Erythroblast (primary cell): ENCODE measurements around the gene PDE9A.

Experiments
- GATA1 ChIP-seq: IDR thresholded peaks from 2 replicates; pipeline ENCODE4 v1.6.1; 2011; ENCODE audit warnings: low read depth, mild to moderate bottlenecking, control low read depth, low read length, moderate library complexity
- POLR2A ChIP-seq: IDR thresholded peaks from 2 replicates; pipeline ENCODE4 v1.6.1; 2011; ENCODE audit warnings: mild to moderate bottlenecking, low read length

DNA sequence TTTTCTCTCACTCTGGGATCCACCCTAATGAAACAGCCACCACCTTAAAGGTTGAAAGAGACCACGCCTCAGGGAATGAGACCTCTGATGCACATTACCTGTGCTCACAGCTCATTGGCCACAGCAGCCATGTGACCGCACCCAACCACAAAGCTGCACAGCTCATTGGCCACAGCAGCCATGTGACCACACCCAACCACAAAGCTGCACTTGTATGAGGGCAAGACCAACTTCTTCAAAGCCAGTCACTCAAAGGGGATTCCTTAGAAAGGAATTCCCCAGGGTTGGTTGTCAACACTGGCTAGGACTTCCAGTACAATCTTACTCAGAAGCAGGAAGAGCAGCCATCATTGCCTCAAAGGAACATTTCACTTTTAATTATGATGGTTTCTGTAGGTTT is 43.6 kb upstream of the PDE9A start:
- TF ChIP-seq POLR2A = no peak
- no peak for TF ChIP-seq GATA1
